GM19240 (cell line): ENCODE data around the gene SDK1.

Source experiments
- DNase-seq: peaks from one replicate; pipeline ENCODE4 v3.0.0; 2011; ENCODE audit warnings: low spot score; ENCODE audit not compliant: insufficient read length

The SDK1 gene

GRCh38 chr7:3300651-3301448 is at the start of gene SDK1:
SDK1 (plus strand) TSS chr7:3301252; CDS start chr7:3301587, 335 bp downstream.
- peak; percentile 60 for DNase-seq

- DNase-seq: no peak
These were observed 46.3 kb upstream of the SDK1 start for GRCh38 chr7:3254718-3255117.

GRCh38 chr7:3259711-3260400 is 41.2 kb upstream of the SDK1 start:
- no peak for DNase-seq

GRCh38 chr7:3260401-3260715 is 40.7 kb upstream of the SDK1 start:
- DNase-seq: no peak

GRCh38 chr7:3264693-3265339 is 36.2 kb upstream of the SDK1 start:
- no peak for DNase-seq

GRCh38 chr7:3265388-3265787 is 35.7 kb upstream of the SDK1 start:
- no peak for DNase-seq

- DNase-seq: no peak
These were observed 34.8 kb upstream of the SDK1 start for GRCh38 chr7:3266240-3266639.

- DNase-seq: no peak
These were observed 32.9 kb upstream of the SDK1 start for GRCh38 chr7:3267966-3268690.

- no peak for DNase-seq
These were observed 30.7 kb upstream of the SDK1 start for GRCh38 chr7:3270362-3270761.

GRCh38 chr7:3271298-3271697 is 29.8 kb upstream of the SDK1 start:
- DNase-seq: no peak

- no peak for DNase-seq
These were observed 28.3 kb upstream of the SDK1 start for GRCh38 chr7:3272691-3273141.

- DNase-seq: no peak
These were observed 26.9 kb upstream of the SDK1 start for GRCh38 chr7:3274131-3274530.

- no peak for DNase-seq
These were observed 23.2 kb upstream of the SDK1 start for GRCh38 chr7:3277604-3278572.

GRCh38 chr7:3279147-3279818 is 21.8 kb upstream of the SDK1 start:
- DNase-seq: no peak

- DNase-seq: no peak
These were observed 20.6 kb upstream of the SDK1 start for GRCh38 chr7:3280445-3280844.

GRCh38 chr7:3280946-3281656 is 20.0 kb upstream of the SDK1 start:
- DNase-seq: no peak

- no peak for DNase-seq
These were observed 18.6 kb upstream of the SDK1 start for GRCh38 chr7:3282457-3282856.

GRCh38 chr7:3283130-3283704 is 17.8 kb upstream of the SDK1 start:
- no peak for DNase-seq

GRCh38 chr7:3285652-3286051 is 15.4 kb upstream of the SDK1 start:
- no peak for DNase-seq
